ENCODE data around the gene TMEM178A. TPM values are rescaled to one million over a fixed set of nuclear protein-coding genes. Genes with fewer than 3 reads are reported as not detected.
A peak's percentile ranks its signal among the peaks of the same experiment; 100 is the strongest.

Gene TMEM178A
- total and polyA plus RNA-seq, 7 experiments from 2014 or later, result 0.32 to 0.54 (median 0.43) TPM; not detected in 3

DNA sequence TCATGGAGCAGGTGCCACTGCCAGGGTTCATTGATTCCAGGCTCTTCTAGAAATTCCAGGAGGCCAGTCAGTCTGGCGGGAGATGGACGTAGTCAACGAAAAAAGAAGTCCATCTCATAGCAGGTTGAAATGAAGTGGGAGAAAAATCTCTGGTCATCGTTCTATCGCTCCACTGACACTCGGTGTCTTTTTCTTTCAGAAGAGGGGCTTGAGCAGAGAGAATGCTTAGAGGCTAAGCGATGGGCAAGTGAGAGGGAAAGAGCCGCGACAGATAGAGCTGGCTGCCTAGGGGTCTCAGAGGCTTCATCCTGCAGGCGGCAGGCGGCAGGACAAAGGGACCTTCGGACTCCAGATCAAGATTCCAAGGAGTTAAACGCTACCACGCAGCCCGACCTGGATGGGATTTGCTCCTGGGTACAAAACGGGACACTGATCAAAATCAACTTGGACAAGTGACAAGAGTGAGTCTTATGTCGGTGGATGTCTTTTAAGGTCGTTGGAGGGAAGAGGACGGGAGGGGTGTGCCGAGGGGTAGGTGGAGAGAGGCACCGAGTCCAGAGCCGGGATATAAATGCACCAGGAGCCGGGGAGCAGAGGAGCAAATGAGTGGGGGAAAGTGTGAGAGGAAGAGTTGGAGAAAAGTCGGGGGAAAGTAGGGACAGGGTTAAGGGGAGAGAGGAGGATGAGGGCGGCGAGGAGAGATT is 677 bp upstream of the TMEM178A start:
- no peak for ATAC-seq
- no peak for DNase-seq
- Histone ChIP-seq H3K4me1 (ENCODE audit: control insufficient read depth in 2 of 2, insufficient read depth in 2 of 2, low read length in 2 of 2) (no peaks in the 10 kb centered on the region), H3K36me3 (ENCODE audit: control insufficient read depth in 2 of 3, insufficient read depth in 3 of 3, low read length in 3 of 3) (no peaks in the 10 kb centered on the region), H3K4me3 (ENCODE audit: low read length) (no peak overlapping the region), H3K9me3 (ENCODE audit: control insufficient read depth in 2 of 3, low read length in 3 of 3) (no peaks in the 10 kb centered on the region), H3K27me3 (ENCODE audit: control insufficient read depth in 2 of 2, insufficient read depth in 2 of 2, low read length in 2 of 2) (peaks cover 0 to 13% of the 10 kb centered on the region in 2 donors), H3K27ac (ENCODE audit: low read depth, low read length) (no peak overlapping the region)
- Mint-ChIP-seq H3K36me3 (peaks cover 0 to 3% (median 0%) of the 10 kb centered on the region in 5 donors), H3K27me3 (peaks cover 54 to 75% (median 68%) of the 10 kb centered on the region in 5 donors), H3K4me1 (peaks cover 4 to 21% (median 10%) of the 10 kb centered on the region in 7 donors), H3K27ac (no peak overlapping the region), H3K4me3 (peak overlapping the region in 8 of 10 donors; percentile 29 to 75 (median 40)), H3K9me3 (peaks cover 0 to 7% (median 0%) of the 10 kb centered on the region in 11 donors)
- CTCF ChIA-PET, result no interaction called here
- POLR2A ChIA-PET, result no interaction called here
- intact Hi-C loops (cut with micrococcal nuclease), result no loop called here

DNA sequence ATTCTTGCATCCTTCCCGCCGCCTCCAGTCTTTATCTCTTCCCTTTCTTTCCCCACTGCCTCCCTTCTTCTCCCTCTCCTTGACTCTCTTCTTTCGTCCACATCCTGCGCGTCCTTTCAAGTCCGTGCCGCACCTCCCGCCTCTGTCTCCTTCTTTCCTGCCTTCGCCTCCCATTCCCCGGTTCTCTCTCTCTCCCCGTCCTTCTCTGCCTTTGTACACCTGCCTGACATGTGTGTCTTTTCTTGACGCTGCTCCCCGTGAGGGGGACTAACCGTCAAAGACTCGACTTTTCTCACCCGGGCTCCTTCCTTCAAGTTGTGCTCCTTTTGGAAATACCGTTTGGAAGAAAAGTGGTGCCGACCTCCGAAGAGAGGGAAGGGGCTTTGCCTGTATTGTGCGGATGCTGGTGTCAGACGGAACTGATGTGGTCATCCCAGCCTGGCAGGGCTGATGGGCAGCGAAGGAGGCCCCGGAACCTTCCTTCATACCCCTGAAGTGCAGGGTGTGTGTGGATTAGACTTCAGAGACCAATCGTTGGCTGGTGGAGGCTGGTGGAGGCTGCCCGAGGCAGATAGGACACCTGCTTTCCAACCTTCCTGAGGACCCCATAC is 879 bp downstream of the TMEM178A start:
- intact Hi-C loops (cut with micrococcal nuclease), result no loop called here
- peaks cover 0 to 13% of the 10 kb centered on the region in 2 donors for H3K27me3 ChIP-seq (ENCODE audit: control insufficient read depth in 2 of 2, insufficient read depth in 2 of 2, low read length in 2 of 2)
- H3K4me3 Mint-ChIP-seq, result peak overlapping the region; percentile 22 to 84 (median 62)
- peaks cover 63 to 79% (median 73%) of the 10 kb centered on the region in 5 donors for H3K27me3 Mint-ChIP-seq
- no peaks in the 10 kb centered on the region for H3K4me1 ChIP-seq (ENCODE audit: control insufficient read depth in 2 of 2, insufficient read depth in 2 of 2, low read length in 2 of 2)
- no peak overlapping the region for H3K4me3 ChIP-seq (ENCODE audit: low read length)
- H3K36me3 ChIP-seq (ENCODE audit: control insufficient read depth in 2 of 3, insufficient read depth in 3 of 3, low read length in 3 of 3), result no peaks in the 10 kb centered on the region
- peak overlapping the region in 1 of 9 donors; percentile 36 for H3K27ac Mint-ChIP-seq
- peaks cover 4 to 21% (median 10%) of the 10 kb centered on the region in 7 donors for H3K4me1 Mint-ChIP-seq
- H3K36me3 Mint-ChIP-seq, result peaks cover 0 to 3% (median 0%) of the 10 kb centered on the region in 5 donors
- ChIA-PET CTCF (no interaction called here), POLR2A (no interaction called here)
- peaks cover 0 to 7% (median 0%) of the 10 kb centered on the region in 11 donors for H3K9me3 Mint-ChIP-seq
- H3K9me3 ChIP-seq (ENCODE audit: control insufficient read depth in 2 of 3, low read length in 3 of 3), result no peaks in the 10 kb centered on the region
- no peak for DNase-seq
- no peak for ATAC-seq
- H3K27ac ChIP-seq (ENCODE audit: low read depth, low read length), result no peak overlapping the region

DNA sequence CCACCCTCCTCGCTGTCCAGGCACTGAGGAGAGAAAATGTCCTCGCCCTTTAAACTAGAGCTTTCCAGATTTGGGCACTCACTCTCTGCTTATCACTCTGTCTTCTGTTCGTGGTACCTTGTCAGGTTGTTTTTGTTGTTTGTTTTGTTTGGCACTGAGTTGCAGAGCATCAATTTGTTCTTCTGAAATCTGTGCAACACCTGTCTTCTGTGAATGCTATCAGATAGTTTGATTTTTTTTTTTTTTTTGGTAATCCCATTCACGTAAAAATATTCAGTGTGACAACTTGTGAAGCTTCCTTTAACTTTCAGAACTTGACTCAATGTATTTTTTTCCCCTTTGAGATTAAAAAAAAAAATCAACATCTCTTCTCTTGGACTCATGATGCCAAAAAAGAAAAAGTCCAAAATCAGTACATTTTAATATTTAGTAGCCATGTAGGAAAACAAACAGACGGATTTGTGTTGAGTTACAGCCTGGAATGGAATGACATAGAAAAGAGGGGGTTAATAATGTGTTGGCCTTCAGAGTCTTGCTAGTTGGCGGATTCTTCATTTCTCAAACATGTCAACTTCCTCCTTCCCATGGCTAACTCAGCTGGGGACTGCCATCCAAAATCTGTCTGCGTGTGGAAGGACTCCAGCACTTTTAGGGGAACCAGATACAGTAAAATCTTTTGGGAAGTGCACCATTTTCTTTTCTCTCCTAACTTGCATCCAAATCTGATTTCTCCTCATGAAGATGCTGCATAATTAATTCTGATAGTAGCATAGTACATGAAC is 1.6 kb downstream of the TMEM178A start:
- CTCF ChIA-PET, result no interaction called here
- no peaks in the 10 kb centered on the region for H3K4me1 ChIP-seq (ENCODE audit: control insufficient read depth in 2 of 2, insufficient read depth in 2 of 2, low read length in 2 of 2)
- H3K9me3 Mint-ChIP-seq, result peaks cover 0 to 4% (median 0%) of the 10 kb centered on the region in 11 donors
- peaks cover 0 to 13% of the 10 kb centered on the region in 2 donors for H3K27me3 ChIP-seq (ENCODE audit: control insufficient read depth in 2 of 2, insufficient read depth in 2 of 2, low read length in 2 of 2)
- peaks cover 4 to 21% (median 10%) of the 10 kb centered on the region in 7 donors for H3K4me1 Mint-ChIP-seq
- H3K9me3 ChIP-seq (ENCODE audit: control insufficient read depth in 2 of 3, low read length in 3 of 3), result no peaks in the 10 kb centered on the region
- H3K27ac Mint-ChIP-seq, result no peak overlapping the region
- ATAC-seq, result no peak
- H3K36me3 Mint-ChIP-seq, result peaks cover 0 to 3% (median 0%) of the 10 kb centered on the region in 5 donors
- no peak overlapping the region for H3K27ac ChIP-seq (ENCODE audit: low read depth, low read length)
- no peaks in the 10 kb centered on the region for H3K36me3 ChIP-seq (ENCODE audit: control insufficient read depth in 2 of 3, insufficient read depth in 3 of 3, low read length in 3 of 3)
- no peak for DNase-seq
- H3K4me3 Mint-ChIP-seq, result peak overlapping the region in 7 of 10 donors; percentile 39 to 84 (median 61)
- peaks cover 65 to 78% (median 72%) of the 10 kb centered on the region in 5 donors for H3K27me3 Mint-ChIP-seq
- intact Hi-C loops (cut with micrococcal nuclease), result no loop called here
- H3K4me3 ChIP-seq (ENCODE audit: low read length), result no peak overlapping the region
- POLR2A ChIA-PET, result no interaction called here

DNA sequence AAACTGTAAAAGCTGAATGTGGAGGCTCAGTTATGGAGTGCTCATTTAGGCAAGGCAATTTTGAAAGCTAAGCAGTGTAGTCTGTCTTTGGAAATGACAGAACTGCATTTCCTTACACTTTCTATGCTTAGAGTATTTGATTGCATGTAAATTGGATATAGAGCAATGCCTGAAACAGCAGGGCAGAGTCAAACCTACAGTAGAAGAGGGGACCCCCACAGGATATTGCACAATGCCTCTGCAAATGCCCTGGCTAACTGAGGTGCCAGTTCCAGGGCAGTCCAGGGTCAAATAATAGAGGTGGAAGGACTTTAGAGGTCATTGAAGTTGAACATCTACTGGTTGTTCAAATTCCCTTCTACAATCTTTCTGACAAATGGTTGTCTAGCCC is 2.2 kb downstream of the TMEM178A start:
- no peak overlapping the region for H3K27ac ChIP-seq (ENCODE audit: low read depth, low read length)
- POLR2A ChIA-PET, result no interaction called here
- H3K4me1 ChIP-seq (ENCODE audit: control insufficient read depth in 2 of 2, insufficient read depth in 2 of 2, low read length in 2 of 2), result no peaks in the 10 kb centered on the region
- no peak overlapping the region for H3K4me3 ChIP-seq (ENCODE audit: low read length)
- intact Hi-C loops (cut with micrococcal nuclease), result no loop called here
- Mint-ChIP-seq H3K4me3 (peak overlapping the region in 4 of 10 donors; percentile 25 to 62 (median 50)), H3K4me1 (peaks cover 4 to 21% (median 10%) of the 10 kb centered on the region in 7 donors), H3K27me3 (peaks cover 71 to 75% (median 71%) of the 10 kb centered on the region in 5 donors), H3K27ac (no peak overlapping the region), H3K36me3 (peaks cover 0 to 3% (median 0%) of the 10 kb centered on the region in 5 donors), H3K9me3 (peaks cover 0 to 4% (median 0%) of the 10 kb centered on the region in 11 donors)
- no peaks in the 10 kb centered on the region for H3K36me3 ChIP-seq (ENCODE audit: control insufficient read depth in 2 of 3, insufficient read depth in 3 of 3, low read length in 3 of 3)
- no peaks in the 10 kb centered on the region for H3K9me3 ChIP-seq (ENCODE audit: control insufficient read depth in 2 of 3, low read length in 3 of 3)
- DNase-seq, result no peak
- H3K27me3 ChIP-seq (ENCODE audit: control insufficient read depth in 2 of 2, insufficient read depth in 2 of 2, low read length in 2 of 2), result peaks cover 0 to 13% of the 10 kb centered on the region in 2 donors
- ATAC-seq, result no peak
- CTCF ChIA-PET, result no interaction called here

DNA sequence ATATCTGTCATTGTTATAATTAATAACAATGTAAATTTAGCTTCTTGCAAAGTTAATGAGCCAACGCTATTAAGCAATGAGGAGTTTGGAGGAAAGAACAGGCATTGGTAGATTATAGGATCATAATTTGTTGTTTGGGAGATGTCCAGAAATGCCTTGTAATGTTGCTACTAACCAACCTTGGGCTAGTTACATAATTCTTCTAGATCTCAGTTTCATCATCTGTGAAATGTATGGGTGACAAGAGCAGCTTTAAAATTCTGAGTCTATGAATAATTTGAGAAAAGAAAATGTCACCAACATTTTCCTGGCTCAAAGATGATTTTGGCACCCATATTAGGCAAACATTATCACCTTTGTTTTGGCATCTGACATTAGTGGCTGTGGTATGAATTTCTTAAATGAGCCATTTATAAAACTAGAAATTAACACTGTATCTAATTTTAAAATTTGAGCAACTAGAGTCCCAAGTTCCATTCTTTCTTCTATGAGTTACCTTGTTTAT is 2.9 kb downstream of the TMEM178A start:
- Mint-ChIP-seq H3K27me3 (peaks cover 64 to 78% (median 70%) of the 10 kb centered on the region in 5 donors), H3K9me3 (peaks cover 0 to 4% (median 0%) of the 10 kb centered on the region in 11 donors), H3K36me3 (peaks cover 0 to 3% (median 0%) of the 10 kb centered on the region in 5 donors), H3K27ac (no peak overlapping the region), H3K4me3 (no peak overlapping the region), H3K4me1 (peaks cover 4 to 21% (median 10%) of the 10 kb centered on the region in 7 donors)
- ATAC-seq (no peak), DNase-seq (no peak)
- CTCF ChIA-PET, result no interaction called here
- Histone ChIP-seq H3K27ac (ENCODE audit: low read depth, low read length) (no peak overlapping the region), H3K9me3 (ENCODE audit: control insufficient read depth in 2 of 3, low read length in 3 of 3) (no peaks in the 10 kb centered on the region), H3K4me1 (ENCODE audit: control insufficient read depth in 2 of 2, insufficient read depth in 2 of 2, low read length in 2 of 2) (no peaks in the 10 kb centered on the region), H3K36me3 (ENCODE audit: control insufficient read depth in 2 of 3, insufficient read depth in 3 of 3, low read length in 3 of 3) (no peaks in the 10 kb centered on the region), H3K4me3 (ENCODE audit: low read length) (no peak overlapping the region), H3K27me3 (ENCODE audit: control insufficient read depth in 2 of 2, insufficient read depth in 2 of 2, low read length in 2 of 2) (peaks cover 0 to 13% of the 10 kb centered on the region in 2 donors)
- intact Hi-C loops (cut with micrococcal nuclease), result no loop called here
- POLR2A ChIA-PET, result no interaction called here

DNA sequence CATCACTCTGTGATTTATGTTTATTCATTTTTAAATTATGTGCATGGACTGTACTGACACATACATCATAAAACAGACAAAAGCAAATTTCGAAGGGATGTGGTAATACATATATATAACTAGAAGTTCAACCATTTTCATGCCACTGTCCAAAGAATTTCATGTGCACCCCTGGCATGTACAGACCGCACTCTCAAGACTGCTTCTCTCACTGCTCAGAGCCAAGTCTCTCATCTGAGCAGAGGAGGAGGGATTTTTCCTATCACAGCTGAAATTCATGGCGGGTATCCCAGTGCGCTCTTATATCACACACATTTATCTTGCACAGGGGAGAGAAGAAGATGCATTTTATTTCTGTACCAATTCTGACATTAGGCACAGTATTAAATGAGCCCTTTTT is 5.9 kb downstream of the TMEM178A start:
- H3K27ac ChIP-seq (ENCODE audit: low read depth, low read length), result no peak overlapping the region
- peaks cover 0 to 1% (median 0%) of the 10 kb centered on the region in 5 donors for H3K36me3 Mint-ChIP-seq
- no peaks in the 10 kb centered on the region for H3K4me1 ChIP-seq (ENCODE audit: control insufficient read depth in 2 of 2, insufficient read depth in 2 of 2, low read length in 2 of 2)
- ATAC-seq (no peak), DNase-seq (no peak)
- no peak overlapping the region for H3K27ac Mint-ChIP-seq
- peaks cover under 1 to 11% (median 7%) of the 10 kb centered on the region in 7 donors for H3K4me1 Mint-ChIP-seq
- ChIA-PET POLR2A (no interaction called here), CTCF (no interaction called here)
- intact Hi-C loops (cut with micrococcal nuclease), result no loop called here
- peaks cover 0 to 11% of the 10 kb centered on the region in 2 donors for H3K27me3 ChIP-seq (ENCODE audit: control insufficient read depth in 2 of 2, insufficient read depth in 2 of 2, low read length in 2 of 2)
- peaks cover 43 to 68% (median 60%) of the 10 kb centered on the region in 5 donors for H3K27me3 Mint-ChIP-seq
- H3K9me3 ChIP-seq (ENCODE audit: control insufficient read depth in 2 of 3, low read length in 3 of 3), result no peaks in the 10 kb centered on the region
- H3K9me3 Mint-ChIP-seq, result peaks cover 0 to 2% (median 0%) of the 10 kb centered on the region in 11 donors
- no peak overlapping the region for H3K4me3 ChIP-seq (ENCODE audit: low read length)
- H3K36me3 ChIP-seq (ENCODE audit: control insufficient read depth in 2 of 3, insufficient read depth in 3 of 3, low read length in 3 of 3), result no peaks in the 10 kb centered on the region
- no peak overlapping the region for H3K4me3 Mint-ChIP-seq

Measured in naive thymus-derived CD4-positive, alpha-beta T cell (primary cell).